Colonic mucosa (tissue), 4 donors: ENCODE results near the gene ADO. TPM values are rescaled to one million over a fixed set of nuclear protein-coding genes. Genes with fewer than 3 reads are reported as not detected.

Source experiments
- DNase-seq: peaks from one replicate; pipeline ENCODE4 v3.0.0-alpha.2; 2020
- H3K27ac ChIP-seq: fragments of 200-600 bp; one replicate; pipeline ENCODE4 v1.8.0; 2021
- H3K27me3 ChIP-seq: fragments of 200-600 bp; one replicate; pipeline ENCODE4 v1.8.0; 2021
- H3K36me3 ChIP-seq: fragments of 200-600 bp; one replicate; pipeline ENCODE4 v1.8.0; 2021
- H3K4me1 ChIP-seq: fragments of 200-600 bp; one replicate; pipeline ENCODE4 v1.8.0; 2021; ENCODE audit warnings: mild to moderate bottlenecking
- H3K4me3 ChIP-seq: fragments of 200-600 bp; one replicate; pipeline ENCODE4 v1.8.0; 2021
- H3K9ac ChIP-seq, 2 donors: one replicate each; pipeline ENCODE4 v1.7.0; 2013; ENCODE audit warnings: control low read depth in 2 of 2, low read depth in 2 of 2, low read length in 2 of 2
- H3K9me3 ChIP-seq: fragments of 200-600 bp; one replicate; pipeline ENCODE4 v1.8.0; 2021
- CTCF ChIP-seq: fragments of 200-600 bp; IDR thresholded peaks from one replicate; pipeline ENCODE4 v1.8.0; 2022; ENCODE audit warnings: antibody characterized with exemption, mild to moderate bottlenecking
- intact Hi-C: fragments of 100-400 bp; cut with DNase I; formaldehyde crosslinking; loops from one replicate; pipeline ENCODE4 v1.14.1; 2022
- total RNA-seq, 2 donors: library from RNA; stranded (reverse); fragmentation: NEBNext Ultra II Directional in 1 of 2; extraction: Animal tissue kit (Norgen Biotek cat#: 25700) in 1 of 2; gene quantifications; one replicate each; pipeline ENCODE4 v1.2.1, GENCODE V29; 2021
- donor health status: healthy.
- donor health status: DM: no; HTN: no; CAD: no.
- donor health status: DM: no; HTN: no; CAD: no.

The ADO gene
- total RNA-seq, 2 donors from 2014 or later: 13.5 to 15.5 TPM

- intact Hi-C loops: no loop called here
- H3K9ac ChIP-seq: no peak overlapping the region
- no peak overlapping the region for H3K4me3 ChIP-seq
- H3K9me3 ChIP-seq: no peaks in the 10 kb centered on the region
- H3K4me1 ChIP-seq: no peaks in the 10 kb centered on the region
- DNase-seq: no peak
- no peaks in the 10 kb centered on the region for H3K27me3 ChIP-seq
- no peak for TF ChIP-seq CTCF
- no peak overlapping the region for H3K27ac ChIP-seq
- no peaks in the 10 kb centered on the region for H3K36me3 ChIP-seq
These were observed 43.4 kb upstream of the ADO start for GRCh38 chr10:62761115-62761514.

GRCh38 chr10:62763155-62763554 lies 41.4 kb upstream of the ADO start:
- H3K4me3 ChIP-seq: no peak overlapping the region

GRCh38 chr10:62764011-62764410 lies 40.5 kb upstream of the ADO start:
- Histone ChIP-seq H3K4me3 (no peak overlapping the region), H3K36me3 (no peaks in the 10 kb centered on the region), H3K27me3 (no peaks in the 10 kb centered on the region), H3K9ac (no peak overlapping the region), H3K4me1 (no peaks in the 10 kb centered on the region), H3K27ac (no peak overlapping the region), H3K9me3 (no peaks in the 10 kb centered on the region)
- intact Hi-C loops: no loop called here
- no peak for DNase-seq
- no peak for TF ChIP-seq CTCF

More at GRCh38 chr10:62763155-62763554, 41.4 kb upstream of the ADO start:
- no peaks in the 10 kb centered on the region for H3K4me1 ChIP-seq
- no peak overlapping the region for H3K9ac ChIP-seq
- H3K27ac ChIP-seq: no peak overlapping the region
- H3K9me3 ChIP-seq: no peaks in the 10 kb centered on the region
- TF ChIP-seq CTCF: no peak
- intact Hi-C loops: no loop called here
- DNase-seq: no peak
- no peaks in the 10 kb centered on the region for H3K36me3 ChIP-seq
- no peaks in the 10 kb centered on the region for H3K27me3 ChIP-seq

- Histone ChIP-seq H3K27ac (no peak overlapping the region), H3K27me3 (no peaks in the 10 kb centered on the region), H3K9me3 (no peaks in the 10 kb centered on the region), H3K36me3 (no peaks in the 10 kb centered on the region), H3K4me1 (no peaks in the 10 kb centered on the region), H3K9ac (no peak overlapping the region), H3K4me3 (no peak overlapping the region)
- no peak for TF ChIP-seq CTCF
- intact Hi-C loops: no loop called here
- DNase-seq: no peak
These were observed 38.8 kb upstream of the ADO start for GRCh38 chr10:62765726-62766125.

GRCh38 chr10:62766386-62766785 lies 38.1 kb upstream of the ADO start:
- Histone ChIP-seq H3K9me3 (no peaks in the 10 kb centered on the region), H3K36me3 (no peaks in the 10 kb centered on the region), H3K4me1 (no peaks in the 10 kb centered on the region), H3K4me3 (no peak overlapping the region), H3K9ac (no peak overlapping the region), H3K27me3 (no peaks in the 10 kb centered on the region), H3K27ac (no peak overlapping the region)
- intact Hi-C loops: no loop called here
- no peak for DNase-seq
- TF ChIP-seq CTCF: no peak
